Caco-2 (cell line): ENCODE measurements around the gene RRM2. TPM values are rescaled to one million over a fixed set of nuclear protein-coding genes. Genes with fewer than 3 reads are reported as not detected.

Source experiments
- BruUV-seq: library from RNA; stranded (reverse); fragments of 400-500 nt; replicated peaks from 2 replicates; lab custom pipeline; 2021; lab: Mats Ljungman, UMichigan
- CTCF ChIA-PET: fragments of 300-600 bp; sonication (Branson Sonifier 250); formaldehyde crosslinking; loops from one replicate; lab custom pipeline; 2022; ENCODE audit warnings: antibody characterized with exemption; lab: Charles Lee
- POLR2A ChIA-PET: fragments of 300-600 bp; sonication (Branson Sonifier 250); formaldehyde crosslinking; loops from one replicate; lab custom pipeline; 2022; ENCODE audit warnings: antibody characterized with exemption; lab: Charles Lee
- DNase-seq, 2 experiments: peaks; one replicate each; pipeline versions ENCODE4 v3.0.0 to v3.0.0-alpha.2; 2020 to 2022
- H3K27me3 ChIP-seq: replicated peaks from 2 replicates; pipeline ENCODE4 v1.6.0; 2011; ENCODE audit warnings: low read length; ENCODE audit not compliant: control insufficient read depth, insufficient read depth
- H3K36me3 ChIP-seq: 2 replicates; pipeline ENCODE4 v1.5.1; 2011; ENCODE audit warnings: low read length; ENCODE audit not compliant: control insufficient read depth, insufficient read depth
- H3K4me1 ChIP-seq: fragments of 250-450 bp; sonication (Bioruptor Pico); 2 replicates; pipeline ENCODE4 v1.5.1; 2020; ENCODE audit warnings: mild to moderate bottlenecking
- H3K4me3 ChIP-seq: 2 replicates; pipeline ENCODE4 v1.5.1; 2011; ENCODE audit warnings: low read depth, mild to moderate bottlenecking, control low read depth, low read length
- H3K9me3 ChIP-seq: fragments of 250-450 bp; sonication (Bioruptor Pico); 2 replicates; pipeline ENCODE4 v1.5.1; 2020; ENCODE audit warnings: mild to moderate bottlenecking, moderate library complexity
- H3K27ac Mint-ChIP-seq: one replicate; pipeline ENCODE4 v1.8.0; 2022; ENCODE audit warnings: mixed read lengths; ENCODE audit not compliant: unreplicated experiment
- H3K27me3 Mint-ChIP-seq: one replicate; pipeline ENCODE4 v1.8.0; 2022; ENCODE audit warnings: mixed read lengths; ENCODE audit not compliant: insufficient read depth, unreplicated experiment
- H3K36me3 Mint-ChIP-seq: one replicate; pipeline ENCODE4 v1.8.0; 2022; ENCODE audit warnings: mild to moderate bottlenecking, mixed read lengths; ENCODE audit not compliant: insufficient read depth, unreplicated experiment
- H3K4me1 Mint-ChIP-seq: one replicate; pipeline ENCODE4 v1.8.0; 2022; ENCODE audit warnings: low read depth, mixed read lengths; ENCODE audit not compliant: unreplicated experiment
- H3K4me3 Mint-ChIP-seq: one replicate; pipeline ENCODE4 v1.8.0; 2022; ENCODE audit warnings: mild to moderate bottlenecking, moderate library complexity, mixed read lengths; ENCODE audit not compliant: unreplicated experiment
- H3K9me3 Mint-ChIP-seq: one replicate; pipeline ENCODE4 v1.8.0; 2022; ENCODE audit warnings: mixed read lengths; ENCODE audit not compliant: unreplicated experiment
- CTCF ChIP-seq, 2 experiments: fragments of 200-600 bp in 1 of 2; IDR thresholded peaks; 1 replicate in 1 of 2; 2 replicates in 1 of 2; pipeline versions ENCODE4 v1.5.1 to v1.8.0; 2011 to 2022; ENCODE audit warnings: antibody characterized with exemption in 1 of 2, control low read depth in 1 of 2, inconsistent platforms in 1 of 2, low read depth in 1 of 2, low read length in 1 of 2, mild to moderate bottlenecking in 1 of 2, moderate library complexity in 1 of 2; ENCODE audit not compliant: insufficient read depth in 1 of 2, severe bottlenecking in 1 of 2, unreplicated experiment in 1 of 2
- intact Hi-C: fragments of 100-400 bp; cut with micrococcal nuclease; formaldehyde crosslinking; loops from one replicate; pipeline ENCODE4 v1.10.0; 2022; ENCODE audit not compliant: unreplicated experiment
- total RNA-seq: library from RNA; stranded (reverse); gene quantifications from 2 replicates; pipeline ENCODE4 v1.2.3, GENCODE V29; 2022

Gene RRM2
- total RNA-seq, 1 experiment from 2014 or later, result 169 TPM

DNA sequence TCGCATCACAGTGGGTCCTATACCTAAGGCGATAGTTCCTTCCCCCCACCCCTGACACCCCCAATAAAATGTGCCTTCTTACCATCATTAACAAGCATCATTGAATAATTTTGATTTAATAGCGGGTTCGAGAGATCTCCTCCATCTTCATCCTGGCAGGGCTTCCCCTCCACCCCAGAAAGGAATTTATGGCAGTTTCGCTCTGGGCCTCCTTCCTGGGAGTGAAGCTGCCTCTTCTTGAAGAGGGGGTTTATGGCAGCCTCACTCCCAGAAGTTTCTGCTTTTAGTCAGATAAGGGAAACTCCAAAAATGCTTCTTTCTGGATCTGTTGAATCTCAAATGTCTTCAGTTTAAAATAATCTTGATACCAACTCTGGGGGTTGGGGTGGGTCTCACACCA is 45.7 kb downstream of the RRM2 start:
- H3K4me1 ChIP-seq, result peaks cover 16% of the 10 kb centered on the region
- ChIA-PET CTCF (no interaction called here), POLR2A (interaction anchor here (0.7 kb wide), 1 partner anchor 267 kb away, joined by 6 read pairs; no protein-coding TSS in a partner anchor)
- no TSS peak for BruUV-seq
- H3K4me3 Mint-ChIP-seq, result no peak overlapping the region
- no peak for DNase-seq
- H3K4me1 Mint-ChIP-seq, result peaks cover 18% of the 10 kb centered on the region
- no peaks in the 10 kb centered on the region for H3K27me3 Mint-ChIP-seq
- H3K36me3 ChIP-seq, result no peaks in the 10 kb centered on the region
- no peak for TF ChIP-seq CTCF (IDR thresholded peaks at IDR 0.05; ENCODE audit: insufficient read depth in 1 of 2, low read depth in 1 of 2, low read length in 1 of 2, severe bottlenecking in 1 of 2, unreplicated experiment in 1 of 2)
- H3K4me3 ChIP-seq, result no peak overlapping the region
- no peaks in the 10 kb centered on the region for H3K9me3 ChIP-seq
- peak overlapping the region; percentile 72 for H3K27ac Mint-ChIP-seq
- intact Hi-C loops, result loop anchor here (10.0 kb wide), 1 partner anchor 57 kb away; no protein-coding TSS in a partner anchor
- peaks cover 6% of the 10 kb centered on the region for H3K36me3 Mint-ChIP-seq
- no peaks in the 10 kb centered on the region for H3K9me3 Mint-ChIP-seq
- no peaks in the 10 kb centered on the region for H3K27me3 ChIP-seq

GRCh38 chr2:10169053-10169578 is 46.6 kb downstream of the RRM2 start:
- Histone ChIP-seq H3K9me3 (no peaks in the 10 kb centered on the region), H3K4me1 (peaks cover 16% of the 10 kb centered on the region), H3K4me3 (no peak overlapping the region), H3K36me3 (no peaks in the 10 kb centered on the region), H3K27me3 (no peaks in the 10 kb centered on the region)
- POLR2A ChIA-PET, result interaction anchor here (0.6 kb wide), 1 partner anchor 35 kb away, joined by 7 read pairs; no protein-coding TSS in a partner anchor
- no peaks in the 10 kb centered on the region for H3K27me3 Mint-ChIP-seq
- no peak overlapping the region for H3K4me3 Mint-ChIP-seq
- H3K9me3 Mint-ChIP-seq, result no peaks in the 10 kb centered on the region
- intact Hi-C loops, result loop anchor here (10.0 kb wide), 1 partner anchor 56 kb away; no protein-coding TSS in a partner anchor
- H3K36me3 Mint-ChIP-seq, result peaks cover 6% of the 10 kb centered on the region
- TF ChIP-seq CTCF (IDR thresholded peaks at IDR 0.05; ENCODE audit: insufficient read depth in 1 of 2, low read depth in 1 of 2, low read length in 1 of 2, severe bottlenecking in 1 of 2, unreplicated experiment in 1 of 2), result no peak
- peaks cover 18% of the 10 kb centered on the region for H3K4me1 Mint-ChIP-seq
- DNase-seq, result no peak
- CTCF ChIA-PET, result no interaction called here
- peak overlapping the region; percentile 2 for H3K27ac Mint-ChIP-seq
- no TSS peak for BruUV-seq

DNA sequence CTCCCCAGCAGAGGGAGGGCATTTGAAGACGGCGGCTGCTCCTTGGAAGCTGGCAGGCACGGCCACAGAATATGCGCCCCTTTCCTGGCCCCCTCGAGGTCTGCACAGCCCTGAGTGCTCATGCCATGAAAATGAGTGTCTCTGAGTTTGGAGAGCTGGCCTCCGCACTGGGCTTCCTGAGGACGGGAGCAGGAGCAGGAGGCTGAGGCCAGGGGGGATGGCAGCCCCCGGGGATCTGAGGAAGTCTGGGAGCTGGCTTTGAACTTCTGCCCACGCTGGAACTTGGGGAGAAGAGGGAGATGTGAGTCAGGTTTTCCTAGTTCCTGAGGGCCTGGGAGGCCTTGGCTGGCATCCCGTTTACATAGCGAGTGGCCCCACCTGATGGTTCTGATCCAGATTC is 47.0 kb downstream of the RRM2 start:
- intact Hi-C loops, result loop anchor here (10.0 kb wide), 1 partner anchor 55 kb away; no protein-coding TSS in a partner anchor
- Histone ChIP-seq H3K36me3 (no peaks in the 10 kb centered on the region), H3K27me3 (no peaks in the 10 kb centered on the region), H3K4me3 (no peak overlapping the region), H3K4me1 (peaks cover 16% of the 10 kb centered on the region), H3K9me3 (no peaks in the 10 kb centered on the region)
- peaks cover 6% of the 10 kb centered on the region for H3K36me3 Mint-ChIP-seq
- no peak overlapping the region for H3K27ac Mint-ChIP-seq
- no peak for TF ChIP-seq CTCF (IDR thresholded peaks at IDR 0.05; ENCODE audit: insufficient read depth in 1 of 2, low read depth in 1 of 2, low read length in 1 of 2, severe bottlenecking in 1 of 2, unreplicated experiment in 1 of 2)
- no peaks in the 10 kb centered on the region for H3K27me3 Mint-ChIP-seq
- ChIA-PET CTCF (no interaction called here), POLR2A (no interaction called here)
- DNase-seq, result no peak
- H3K4me3 Mint-ChIP-seq, result no peak overlapping the region
- H3K4me1 Mint-ChIP-seq, result peaks cover 18% of the 10 kb centered on the region
- H3K9me3 Mint-ChIP-seq, result no peaks in the 10 kb centered on the region
- no TSS peak for BruUV-seq
